ENCODE measurements around the gene ELK3. TPM values are rescaled to one million over a fixed set of nuclear protein-coding genes. Genes with fewer than 3 reads are reported as not detected.

ELK3 gene
- total and polyA plus RNA-seq, 4 donors, result 13.6 to 73.8 (median 36.0) TPM

- 83 to 88% methylated on average over 7 of the region's 7 CpGs for WGBS, 2 donors
- Histone ChIP-seq H3K9me3 (ENCODE audit: control insufficient read depth, low read length) (no peaks in the 10 kb centered on the region), H3K27me3 (ENCODE audit: control insufficient read depth in 1 of 2, insufficient read depth in 2 of 2, low read length in 1 of 2) (no peaks in the 10 kb centered on the region), H3K36me3 (ENCODE audit: control insufficient read depth in 1 of 2, insufficient read depth in 2 of 2, low read length in 1 of 2) (no peaks in the 10 kb centered on the region), H3K4me1 (ENCODE audit: control insufficient read depth in 1 of 2, insufficient read depth in 2 of 2, low read length in 2 of 2) (peaks cover 0 to 2% of the 10 kb centered on the region in 2 donors), H3K4me3 (ENCODE audit: low read length in 2 of 2) (no peak overlapping the region), H3K27ac (ENCODE audit: low read depth in 1 of 2, low read length in 2 of 2) (peak overlapping the region in 1 of 2 donors; percentile 2)
- ATAC-seq (ENCODE audit: low FRiP score) (peak; percentile 27), DNase-seq (no peak)
- intact Hi-C loops (cut with DNase I), result loop anchor here (10.0 kb wide), 2 partner anchors 172 to 252 kb away; partner anchors contain the start of genes CDK17 (in 1 of the 2) and CFAP54 (in 1 of the 2)
Observed at GRCh38 chr12:96233168-96233567, 39.0 kb downstream of the ELK3 start.

GRCh38 chr12:96233939-96234461 is 39.8 kb downstream of the ELK3 start:
- intact Hi-C loops (cut with DNase I), result loop anchor here (10.0 kb wide), 2 partner anchors 171 to 251 kb away; partner anchors contain the start of genes CDK17 (in 1 of the 2) and CFAP54 (in 1 of the 2)
- Histone ChIP-seq H3K4me1 (ENCODE audit: control insufficient read depth in 1 of 2, insufficient read depth in 2 of 2, low read length in 2 of 2) (peaks cover 0 to 2% of the 10 kb centered on the region in 2 donors), H3K27me3 (ENCODE audit: control insufficient read depth in 1 of 2, insufficient read depth in 2 of 2, low read length in 1 of 2) (no peaks in the 10 kb centered on the region), H3K36me3 (ENCODE audit: control insufficient read depth in 1 of 2, insufficient read depth in 2 of 2, low read length in 1 of 2) (no peaks in the 10 kb centered on the region), H3K9me3 (ENCODE audit: control insufficient read depth, low read length) (no peaks in the 10 kb centered on the region), H3K27ac (ENCODE audit: low read depth in 1 of 2, low read length in 2 of 2) (peak overlapping the region in 1 of 2 donors; percentile 4), H3K4me3 (ENCODE audit: low read length in 2 of 2) (no peak overlapping the region)
- peak; percentile 92 for ATAC-seq (ENCODE audit: low FRiP score)
- WGBS, 2 donors, result 11 to 12% methylated on average over 15 of the region's 15 CpGs
- DNase-seq, result peak; percentile 94 to 97

GRCh38 chr12:96234591-96235483 is 40.7 kb downstream of the ELK3 start:
- H3K4me1 ChIP-seq (ENCODE audit: control insufficient read depth in 1 of 2, insufficient read depth in 2 of 2, low read length in 2 of 2), result peaks cover 0 to 2% of the 10 kb centered on the region in 2 donors
- H3K9me3 ChIP-seq (ENCODE audit: control insufficient read depth, low read length), result no peaks in the 10 kb centered on the region
- DNase-seq, result no peak
- H3K4me3 ChIP-seq (ENCODE audit: low read length in 2 of 2), result no peak overlapping the region
- no peak for ATAC-seq (ENCODE audit: low FRiP score)
- 85 to 86% methylated on average over 21 to 22 of the region's 22 CpGs for WGBS, 2 donors
- intact Hi-C loops (cut with DNase I), result loop anchor here (10.0 kb wide), 2 partner anchors 170 to 250 kb away; partner anchors contain the start of genes CDK17 (in 1 of the 2) and CFAP54 (in 1 of the 2)
- H3K36me3 ChIP-seq (ENCODE audit: control insufficient read depth in 1 of 2, insufficient read depth in 2 of 2, low read length in 1 of 2), result no peaks in the 10 kb centered on the region
- H3K27me3 ChIP-seq (ENCODE audit: control insufficient read depth in 1 of 2, insufficient read depth in 2 of 2, low read length in 1 of 2), result no peaks in the 10 kb centered on the region
- peak overlapping the region in 1 of 2 donors; percentile 18 for H3K27ac ChIP-seq (ENCODE audit: low read depth in 1 of 2, low read length in 2 of 2)

GRCh38 chr12:96235484-96235826 is 41.3 kb downstream of the ELK3 start:
- no peak for ATAC-seq (ENCODE audit: low FRiP score)
- H3K4me1 ChIP-seq (ENCODE audit: control insufficient read depth in 1 of 2, insufficient read depth in 2 of 2, low read length in 2 of 2), result peaks cover 0 to 2% of the 10 kb centered on the region in 2 donors
- H3K27me3 ChIP-seq (ENCODE audit: control insufficient read depth in 1 of 2, insufficient read depth in 2 of 2, low read length in 1 of 2), result no peaks in the 10 kb centered on the region
- DNase-seq, result no peak
- intact Hi-C loops (cut with DNase I), result loop anchor here (10.0 kb wide), 2 partner anchors 169 to 249 kb away; partner anchors contain the start of genes CDK17 (in 1 of the 2) and CFAP54 (in 1 of the 2)
- no peaks in the 10 kb centered on the region for H3K9me3 ChIP-seq (ENCODE audit: control insufficient read depth, low read length)
- WGBS, 2 donors, result 92 to 94% methylated on average over 5 of the region's 5 CpGs
- H3K36me3 ChIP-seq (ENCODE audit: control insufficient read depth in 1 of 2, insufficient read depth in 2 of 2, low read length in 1 of 2), result no peaks in the 10 kb centered on the region
- no peak overlapping the region for H3K27ac ChIP-seq (ENCODE audit: low read depth in 1 of 2, low read length in 2 of 2)
- H3K4me3 ChIP-seq (ENCODE audit: low read length in 2 of 2), result no peak overlapping the region

GRCh38 chr12:96236221-96236822 is 42.1 kb downstream of the ELK3 start:
- no peaks in the 10 kb centered on the region for H3K9me3 ChIP-seq (ENCODE audit: control insufficient read depth, low read length)
- DNase-seq (no peak), ATAC-seq (ENCODE audit: low FRiP score) (no peak)
- H3K4me1 ChIP-seq (ENCODE audit: control insufficient read depth in 1 of 2, insufficient read depth in 2 of 2, low read length in 2 of 2), result peaks cover 0 to 2% of the 10 kb centered on the region in 2 donors
- WGBS, 2 donors, result 21 to 25% methylated on average over 18 of the region's 18 CpGs
- H3K4me3 ChIP-seq (ENCODE audit: low read length in 2 of 2), result no peak overlapping the region
- H3K36me3 ChIP-seq (ENCODE audit: control insufficient read depth in 1 of 2, insufficient read depth in 2 of 2, low read length in 1 of 2), result no peaks in the 10 kb centered on the region
- H3K27me3 ChIP-seq (ENCODE audit: control insufficient read depth in 1 of 2, insufficient read depth in 2 of 2, low read length in 1 of 2), result no peaks in the 10 kb centered on the region
- intact Hi-C loops (cut with DNase I), result loop anchor here (2.0 to 10.0 kb wide), 3 partner anchors 164 to 248 kb away; partner anchors contain the start of genes CDK17 (in 2 of the 2) and CFAP54 (in 1 of the 2)
- no peak overlapping the region for H3K27ac ChIP-seq (ENCODE audit: low read depth in 1 of 2, low read length in 2 of 2)

- no peaks in the 10 kb centered on the region for H3K27me3 ChIP-seq (ENCODE audit: control insufficient read depth in 1 of 2, insufficient read depth in 2 of 2, low read length in 1 of 2)
- WGBS, 2 donors, result 95 to 97% methylated on average over 7 of the region's 7 CpGs
- DNase-seq, result no peak
- no peak for ATAC-seq (ENCODE audit: low FRiP score)
- H3K4me1 ChIP-seq (ENCODE audit: control insufficient read depth in 1 of 2, insufficient read depth in 2 of 2, low read length in 2 of 2), result peaks cover 0 to 2% of the 10 kb centered on the region in 2 donors
- no peak overlapping the region for H3K4me3 ChIP-seq (ENCODE audit: low read length in 2 of 2)
- intact Hi-C loops (cut with DNase I), result loop anchor here (2.0 to 10.0 kb wide), 3 partner anchors 164 to 248 kb away; partner anchors contain the start of genes CDK17 (in 2 of the 2) and CFAP54 (in 1 of the 2)
- no peaks in the 10 kb centered on the region for H3K36me3 ChIP-seq (ENCODE audit: control insufficient read depth in 1 of 2, insufficient read depth in 2 of 2, low read length in 1 of 2)
- no peaks in the 10 kb centered on the region for H3K9me3 ChIP-seq (ENCODE audit: control insufficient read depth, low read length)
- H3K27ac ChIP-seq (ENCODE audit: low read depth in 1 of 2, low read length in 2 of 2), result no peak overlapping the region
Observed at GRCh38 chr12:96237035-96237434, 42.9 kb downstream of the ELK3 start.

GRCh38 chr12:96237465-96238077 is 43.4 kb downstream of the ELK3 start:
- WGBS, 2 donors, result 17 to 18% methylated on average over 9 of the region's 9 CpGs
- intact Hi-C loops (cut with DNase I), result loop anchor here (2.0 to 10.0 kb wide), 3 partner anchors 163 to 247 kb away; partner anchors contain the start of genes CDK17 (in 2 of the 2) and CFAP54 (in 1 of the 2)
- Histone ChIP-seq H3K27me3 (ENCODE audit: control insufficient read depth in 1 of 2, insufficient read depth in 2 of 2, low read length in 1 of 2) (no peaks in the 10 kb centered on the region), H3K4me3 (ENCODE audit: low read length in 2 of 2) (no peak overlapping the region), H3K4me1 (ENCODE audit: control insufficient read depth in 1 of 2, insufficient read depth in 2 of 2, low read length in 2 of 2) (peaks cover 0 to 2% of the 10 kb centered on the region in 2 donors), H3K27ac (ENCODE audit: low read depth in 1 of 2, low read length in 2 of 2) (no peak overlapping the region), H3K36me3 (ENCODE audit: control insufficient read depth in 1 of 2, insufficient read depth in 2 of 2, low read length in 1 of 2) (no peaks in the 10 kb centered on the region), H3K9me3 (ENCODE audit: control insufficient read depth, low read length) (no peaks in the 10 kb centered on the region)
- ATAC-seq (ENCODE audit: low FRiP score) (peak; percentile 43), DNase-seq (peak; percentile 83 to 87)
